Measurements from ENCODE around the gene HS3ST4.
A peak's percentile ranks its signal among the peaks of the same experiment; 100 is the strongest.

The HS3ST4 gene

GRCh38 chr16:25691519-25692091 lies at the start of gene HS3ST4:
HS3ST4 (plus strand) TSS chr16:25691959.
- H3K27ac ChIP-seq: no peak within 1 kb of the TSS
- TF ChIP-seq CTCF (IDR thresholded peaks at IDR 0.05) (no peak), ZFX (IDR thresholded peaks at IDR 0.05; ENCODE audit: borderline replicate concordance) (no peak)

DNA sequence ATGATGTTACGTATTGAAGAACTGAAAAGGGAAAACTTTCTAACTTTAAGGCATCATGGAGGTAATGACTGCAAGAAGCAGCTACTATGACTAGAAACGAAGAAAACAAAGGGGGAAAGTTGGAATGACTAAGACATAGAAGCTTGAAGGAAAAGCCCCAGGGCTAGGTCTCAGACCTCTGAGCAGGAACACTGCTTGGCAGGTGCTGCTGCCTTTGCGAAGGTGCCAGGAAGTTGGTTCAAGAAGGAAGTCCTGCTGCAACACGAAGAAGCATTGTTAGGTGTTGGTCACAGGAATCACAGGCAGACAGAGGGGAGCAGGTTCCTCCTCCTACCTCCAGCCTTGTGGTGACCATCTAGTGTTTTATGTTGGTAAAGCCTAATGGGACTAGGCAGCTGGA lies 48.1 kb upstream of the HS3ST4 start:
- H3K27ac ChIP-seq: no peak overlapping the region
- TF ChIP-seq CTCF (IDR thresholded peaks at IDR 0.05) (no peak), ZFX (IDR thresholded peaks at IDR 0.05; ENCODE audit: borderline replicate concordance) (no peak)

GRCh38 chr16:25656639-25657038 lies 35.1 kb upstream of the HS3ST4 start:
- TF ChIP-seq CTCF (IDR thresholded peaks at IDR 0.05) (no peak), ZFX (IDR thresholded peaks at IDR 0.05; ENCODE audit: borderline replicate concordance) (no peak)

GRCh38 chr16:25676820-25677219 lies 14.9 kb upstream of the HS3ST4 start:
- TF ChIP-seq ZFX (IDR thresholded peaks at IDR 0.05; ENCODE audit: borderline replicate concordance): no peak
- TF ChIP-seq CTCF (IDR thresholded peaks at IDR 0.05): no peak
- H3K27ac ChIP-seq: no peak overlapping the region

More at GRCh38 chr16:25656639-25657038, 35.1 kb upstream of the HS3ST4 start:
- H3K27ac ChIP-seq: no peak overlapping the region

DNA sequence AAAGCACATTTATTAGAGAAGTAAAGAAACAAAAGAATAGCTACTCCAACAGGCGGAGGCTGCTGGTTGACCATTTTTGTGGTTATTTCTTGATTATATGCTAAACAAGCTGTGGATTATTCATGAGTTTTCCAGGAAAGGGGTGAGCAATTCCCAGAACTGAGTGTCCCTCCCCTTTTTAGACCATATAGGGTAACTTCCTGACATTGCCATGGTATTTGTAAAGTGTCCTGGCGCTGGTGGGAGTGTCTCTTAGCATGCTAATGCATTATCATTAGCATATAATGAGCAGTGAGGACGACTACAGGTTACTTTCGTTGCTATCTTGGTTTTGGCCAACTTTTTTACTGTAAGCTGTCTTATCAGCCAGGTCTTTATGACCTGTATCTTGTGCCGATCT lies 12.2 kb upstream of the HS3ST4 start:
- TF ChIP-seq ZFX (IDR thresholded peaks at IDR 0.05; ENCODE audit: borderline replicate concordance): no peak
- TF ChIP-seq CTCF (IDR thresholded peaks at IDR 0.05): no peak
- no peak overlapping the region for H3K27ac ChIP-seq

GRCh38 chr16:25689137-25689836 lies 2.5 kb upstream of the HS3ST4 start:
- no peak for TF ChIP-seq ZFX (IDR thresholded peaks at IDR 0.05; ENCODE audit: borderline replicate concordance)
- TF ChIP-seq CTCF (IDR thresholded peaks at IDR 0.05): no peak
- no peak overlapping the region for H3K27ac ChIP-seq

DNA sequence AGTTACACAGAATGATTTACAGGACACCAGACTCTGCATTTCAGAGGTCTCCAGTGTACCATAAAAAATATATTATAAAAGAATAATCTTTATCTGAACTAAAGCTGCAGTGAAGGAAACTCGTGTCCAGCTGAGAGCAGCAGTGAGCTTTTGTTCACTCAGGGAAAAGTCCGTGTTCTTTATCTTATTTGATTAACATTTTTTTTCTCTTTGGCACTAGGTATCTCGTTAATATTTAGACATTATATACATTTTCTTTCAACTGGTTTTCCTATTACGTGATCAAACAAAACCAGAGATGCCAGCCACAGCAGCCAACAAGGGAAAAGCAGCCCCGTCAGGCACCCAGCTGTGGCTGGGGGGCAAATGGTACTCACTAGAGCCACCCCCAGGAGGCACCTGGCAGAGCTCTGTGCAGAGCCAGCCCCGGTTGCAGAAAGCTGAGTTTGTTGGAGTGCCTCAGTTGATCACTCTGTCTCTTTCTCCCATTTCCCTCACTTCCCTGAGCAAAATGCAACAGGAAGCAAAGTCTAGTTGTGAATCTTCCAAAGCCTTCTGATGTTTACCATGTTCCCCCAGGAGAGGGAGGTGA lies 1.1 kb upstream of the HS3ST4 start:
- 0 out of 2 replicates have a peak overlapping the region, but pooled peaks have one; percentile 7 for H3K27ac ChIP-seq
- TF ChIP-seq ZFX (IDR thresholded peaks at IDR 0.05; ENCODE audit: borderline replicate concordance): no peak
- peak; percentile 29 for TF ChIP-seq CTCF (IDR thresholded peaks at IDR 0.05)
